H1 (cell line): ENCODE measurements around the gene PAPOLA. TPM values are rescaled to one million over a fixed set of nuclear protein-coding genes. Genes with fewer than 3 reads are reported as not detected.

Experiments
- CTCF ChIA-PET: fragments of 300-600 bp; sonication (Branson Sonifier 250); formaldehyde crosslinking; loops from one replicate; lab custom pipeline; 2021; ENCODE audit not compliant: partially characterized antibody; lab: Charles Lee
- POLR2A ChIA-PET: fragments of 300-600 bp; sonication (Branson Sonifier 250); formaldehyde crosslinking; loops from one replicate; lab custom pipeline; 2021; ENCODE audit warnings: inconsistent platforms; ENCODE audit not compliant: partially characterized antibody; lab: Charles Lee
- DNase-seq, 2 experiments: peaks; one replicate each; pipeline versions ENCODE4 v3.0.0 to v3.0.0-alpha.2; 2010 to 2022; ENCODE audit warnings: low spot score in 2 of 2, low read depth in 1 of 2, mixed read lengths in 1 of 2
- FAIRE-seq: peaks from 2 replicates; lab custom pipeline; 2011; peaks lifted over from hg19 to GRCh38; lab: Jason Lieb, UNC
- H2AFZ ChIP-seq: 2 replicates; pipeline ENCODE4 v1.8.1; 2012; ENCODE audit warnings: low read length, inconsistent platforms
- H2AK5ac ChIP-seq: 2 replicates; pipeline ENCODE4 v1.6.1; 2013; ENCODE audit warnings: low read depth, low read length
- H2BK120ac ChIP-seq: replicated peaks from 2 replicates; pipeline ENCODE3; 2013; ENCODE audit warnings: low read depth, low read length, inconsistent platforms
- H2BK12ac ChIP-seq: 2 replicates; pipeline ENCODE4 v1.6.1; 2013; ENCODE audit warnings: low read depth, low read length
- H2BK15ac ChIP-seq: 2 replicates; pipeline ENCODE4 v1.6.1; 2013; ENCODE audit warnings: low read length
- H2BK20ac ChIP-seq: 2 replicates; pipeline ENCODE4 v1.6.1; 2013; ENCODE audit warnings: low read length
- H2BK5ac ChIP-seq: 2 replicates; pipeline ENCODE4 v1.6.1; 2013; ENCODE audit warnings: low read depth, low read length
- H3K14ac ChIP-seq: 2 replicates; pipeline ENCODE4 v1.6.1; 2013; ENCODE audit warnings: inconsistent platforms; ENCODE audit not compliant: insufficient read length
- H3K18ac ChIP-seq: 2 replicates; pipeline ENCODE4 v1.6.1; 2013; ENCODE audit warnings: low read length; ENCODE audit errors: extremely low read depth
- H3K23ac ChIP-seq: 2 replicates; pipeline ENCODE4 v1.6.1; 2013; ENCODE audit warnings: inconsistent platforms; ENCODE audit not compliant: insufficient read length
- H3K23me2 ChIP-seq: 2 replicates; pipeline ENCODE4 v1.6.1; 2013; ENCODE audit warnings: low read depth, low read length
- H3K27ac ChIP-seq: 2 replicates; pipeline ENCODE4 v1.6.1; 2011; ENCODE audit warnings: low read depth, low read length, inconsistent platforms
- H3K27me3 ChIP-seq, 4 experiments: replicated peaks in 1 of 4; 1 replicate in 1 of 4; 2 replicates in 3 of 4; pipeline versions ENCODE4 v1.6.1 to v1.8.1; 2011 to 2013; ENCODE audit warnings: low read length in 3 of 4, mild to moderate bottlenecking in 3 of 4, inconsistent platforms in 2 of 4, mixed read lengths in 2 of 4, moderate library complexity in 1 of 4; ENCODE audit not compliant: control insufficient read depth in 3 of 4, insufficient read depth in 3 of 4; ENCODE audit errors: extremely low read depth in 1 of 4
- H3K36me3 ChIP-seq, 4 experiments: 2 replicates each; pipeline versions ENCODE4 v1.6.1 to v1.8.1; 2011 to 2013; ENCODE audit warnings: mild to moderate bottlenecking in 4 of 4, low read length in 3 of 4, moderate library complexity in 2 of 4, control low read depth in 1 of 4, inconsistent platforms in 1 of 4; ENCODE audit not compliant: insufficient read depth in 4 of 4, control insufficient read depth in 2 of 4
- H3K4ac ChIP-seq: replicated peaks from 2 replicates; pipeline ENCODE3; 2013; ENCODE audit warnings: low read length, low read depth, mixed read lengths, inconsistent platforms; ENCODE audit not compliant: insufficient read length
- H3K4me1 ChIP-seq, 4 experiments: replicated peaks in 1 of 4; 1 replicate in 1 of 4; 2 replicates in 3 of 4; pipeline versions ENCODE4 v1.6.1 to v1.8.1; 2011 to 2013; ENCODE audit warnings: low read length in 3 of 4, inconsistent platforms in 2 of 4, mixed read lengths in 1 of 4; ENCODE audit not compliant: insufficient read depth in 4 of 4, control insufficient read depth in 3 of 4
- H3K4me2 ChIP-seq, 2 experiments: 2 replicates each; pipeline versions ENCODE4 v1.6.1 to v1.8.1; 2011 to 2013; ENCODE audit warnings: low read depth in 2 of 2, low read length in 2 of 2, control low read depth in 1 of 2, inconsistent platforms in 1 of 2, mild to moderate bottlenecking in 1 of 2; ENCODE audit not compliant: insufficient read depth in 1 of 2
- H3K4me3 ChIP-seq, 4 experiments: fragments of 200-600, 300-600 bp in 1 of 4; sonication (generic), shearing (Covaris generic), sonication (Bioruptor Twin) in 1 of 4; 2 replicates each; pipeline versions ENCODE4 v1.5.1 to v1.8.1; 2011 to 2016; ENCODE audit warnings: low read length in 4 of 4, low read depth in 3 of 4, control low read depth in 2 of 4, inconsistent platforms in 2 of 4, mild to moderate bottlenecking in 2 of 4, mixed read lengths in 1 of 4, moderate library complexity in 1 of 4; ENCODE audit not compliant: insufficient read depth in 2 of 4; ENCODE audit errors: extremely low read depth in 1 of 4
- H3K56ac ChIP-seq: replicated peaks from 2 replicates; pipeline ENCODE3; 2013; ENCODE audit warnings: low read depth, mild to moderate bottlenecking, mixed read lengths, low read length, inconsistent platforms; ENCODE audit not compliant: insufficient read length
- H3K79me1 ChIP-seq: 2 replicates; pipeline ENCODE4 v1.6.1; 2013; ENCODE audit warnings: low read depth, low read length, control low read depth
- H3K79me2 ChIP-seq, 2 experiments: 2 replicates each; pipeline versions ENCODE4 v1.6.1 to v1.8.1; 2012 to 2013; ENCODE audit warnings: low read length in 2 of 2, mild to moderate bottlenecking in 2 of 2, inconsistent platforms in 1 of 2; ENCODE audit not compliant: insufficient read depth in 2 of 2, control insufficient read depth in 1 of 2
- H3K9ac ChIP-seq, 4 experiments: replicated peaks in 1 of 4; 1 replicate in 1 of 4; 2 replicates in 3 of 4; pipeline versions ENCODE4 v1.6.1 to v1.8.1; 2011 to 2013; ENCODE audit warnings: low read depth in 3 of 4, low read length in 3 of 4, control low read depth in 2 of 4, mild to moderate bottlenecking in 2 of 4, moderate library complexity in 2 of 4, inconsistent platforms in 1 of 4; ENCODE audit errors: extremely low read depth in 1 of 4
- H3K9me3 ChIP-seq, 2 experiments: 2 replicates each; pipeline versions ENCODE4 v1.6.1 to v1.8.1; 2012 to 2013; ENCODE audit warnings: mild to moderate bottlenecking in 2 of 2, moderate library complexity in 2 of 2, control low read depth in 1 of 2, inconsistent platforms in 1 of 2, low read depth in 1 of 2, low read length in 1 of 2, mixed read lengths in 1 of 2; ENCODE audit not compliant: insufficient read depth in 2 of 2
- H4K20me1 ChIP-seq, 2 experiments: replicated peaks in 1 of 2; 2 replicates each; pipeline versions ENCODE3 to v1.8.1; 2011 to 2013; ENCODE audit warnings: inconsistent platforms in 2 of 2, low read length in 2 of 2, mild to moderate bottlenecking in 1 of 2; ENCODE audit not compliant: insufficient read depth in 2 of 2, control insufficient read depth in 1 of 2
- H4K5ac ChIP-seq: 2 replicates; pipeline ENCODE4 v1.6.1; 2013; ENCODE audit warnings: low read length, low read depth, mixed read lengths, inconsistent platforms; ENCODE audit not compliant: insufficient read length
- H4K8ac ChIP-seq: 2 replicates; pipeline ENCODE4 v1.8.0; 2013; ENCODE audit warnings: mild to moderate bottlenecking, moderate library complexity, low read length, inconsistent platforms; ENCODE audit not compliant: insufficient read depth; ENCODE audit errors: extremely low read depth
- H4K91ac ChIP-seq: replicated peaks from 2 replicates; pipeline ENCODE3; 2013; ENCODE audit warnings: low read length, mixed read lengths, inconsistent platforms; ENCODE audit not compliant: insufficient read length
- EGR1 ChIP-seq: IDR thresholded peaks from 2 replicates; pipeline ENCODE4 v1.6.1; 2011; ENCODE audit warnings: low read depth, low read length, borderline replicate concordance
- KDM1A ChIP-seq: fragments of 200-600, 300-600 bp; sonication (generic); IDR thresholded peaks from 2 replicates; pipeline ENCODE4 v1.7.1; 2016; ENCODE audit warnings: mild to moderate bottlenecking, low read length, borderline replicate concordance
- SP1 ChIP-seq: IDR thresholded peaks from 2 replicates; pipeline ENCODE4 v1.6.1; 2011; ENCODE audit warnings: low read depth, low read length
- WGBS, 2 experiments: shearing (Covaris generic) in 1 of 2; methylation state at CpG; one replicate each; pipeline versions ENCODE4 v1.1.6 to v1.1.7; 2013 to 2015; ENCODE audit warnings: low lambda C conversion rate in 2 of 2, mixed read lengths in 2 of 2, inconsistent platforms in 1 of 2, low coverage in 1 of 2, missing lambda C conversion rate in 1 of 2; ENCODE audit not compliant: insufficient replicate concordance in 2 of 2, insufficient coverage in 1 of 2, insufficient read length in 1 of 2; ENCODE audit errors: extremely low coverage in 1 of 2, missing lambda C conversion rate in 1 of 2; 5-methylcytosine and 5-hydroxymethylcytosine counted together
- polyA plus RNA-seq, 7 experiments: library from polyadenylated mRNA; depleted of rRNA in 3 of 7; stranded (reverse) in 5 of 7; unstranded in 2 of 7; fragments of >200 nt in 5 of 7; fragments of 200-250 nt in 2 of 7; gene quantifications; 1 replicate in 5 of 7; 2 replicates in 1 of 7; 4 replicates in 1 of 7; pipeline versions ENCODE4 v1.2.1 to v1.2.3, GENCODE V29; 2011 to 2013; ENCODE audit warnings: missing spikeins in 2 of 7, mixed read lengths in 2 of 7
- total RNA-seq: library from RNA; stranded (reverse); fragmentation: NEBNext Ultra II Directional; extraction: Animal tissue kit (Norgen Biotek cat#: 25700); gene quantifications from 2 replicates; pipeline ENCODE4 v1.2.1, GENCODE V29; 2021

PAPOLA gene
- total and polyA plus RNA-seq, 2 of the 8 experiments (the other 6 are each of a cell fraction or from before 2014, with no cell fraction given), result 163 to 239 TPM

DNA sequence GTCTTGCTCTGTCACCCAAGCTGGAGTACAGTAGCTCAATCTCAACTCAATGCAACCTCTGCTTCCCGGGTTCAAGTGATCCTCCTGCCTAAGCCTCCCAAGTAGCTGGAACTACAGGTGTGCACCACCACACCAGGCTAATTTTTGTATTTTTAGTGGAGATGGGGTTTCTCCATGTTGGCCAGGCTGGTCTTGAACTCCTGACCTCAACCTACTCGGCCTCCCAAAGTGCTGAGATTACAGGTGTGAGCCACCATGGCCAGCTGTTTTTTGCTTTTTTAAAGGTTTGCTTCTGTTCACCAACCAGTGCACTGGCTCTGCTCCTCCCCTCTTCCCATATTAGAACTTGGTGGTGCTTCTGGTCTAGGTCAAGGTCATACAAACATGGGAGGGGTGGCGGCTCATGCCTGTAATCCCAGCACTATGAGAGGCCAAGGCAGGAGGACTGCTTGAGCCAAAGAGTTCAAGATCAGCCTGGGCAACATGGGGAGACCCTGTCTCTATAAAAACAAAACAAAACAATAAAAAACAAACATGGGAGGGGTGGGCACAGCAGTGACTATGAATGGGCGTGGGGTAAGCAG lies 20.4 kb upstream of the PAPOLA start:
- no peaks in the 10 kb centered on the region for H3K36me3 ChIP-seq
- no peak overlapping the region for H2BK120ac ChIP-seq
- no peak overlapping the region for H2AK5ac ChIP-seq
- H3K4me2 ChIP-seq, result no peak overlapping the region
- H4K20me1 ChIP-seq, result no peaks in the 10 kb centered on the region
- H3K27me3 ChIP-seq, result no peaks in the 10 kb centered on the region
- no peaks in the 10 kb centered on the region for H3K4me1 ChIP-seq
- no peak overlapping the region for H3K4me3 ChIP-seq
- no peak overlapping the region for H2BK12ac ChIP-seq
- no peaks in the 10 kb centered on the region for H3K79me2 ChIP-seq
- H3K56ac ChIP-seq, result no peak overlapping the region
- 78% methylated on average over 4 of the region's 4 CpGs; no CpG with 5 or more reads in 1 of the 2 experiments for WGBS, 2 experiments
- no peak overlapping the region for H3K4ac ChIP-seq
- no peaks in the 10 kb centered on the region for H3K23me2 ChIP-seq
- no peak overlapping the region for H3K23ac ChIP-seq
- H4K8ac ChIP-seq, result no peak overlapping the region
- no peak overlapping the region for H2AFZ ChIP-seq
- H2BK20ac ChIP-seq, result no peak overlapping the region
- H3K27ac ChIP-seq, result no peak overlapping the region
- FAIRE-seq (no peak), DNase-seq (no peak)
- no peak overlapping the region for H3K14ac ChIP-seq
- no peak for TF ChIP-seq SP1
- TF ChIP-seq EGR1, result no peak
- no peak for TF ChIP-seq KDM1A
- CTCF ChIA-PET, result no interaction called here
- H3K79me1 ChIP-seq, result no peaks in the 10 kb centered on the region
- H4K5ac ChIP-seq, result no peak overlapping the region
- POLR2A ChIA-PET, result interaction anchor here (1.7 kb wide), 1 partner anchor 10 kb away, joined by 4 read pairs; no protein-coding TSS in a partner anchor
- H3K9ac ChIP-seq, result no peak overlapping the region
- no peak overlapping the region for H2BK5ac ChIP-seq
- H3K9me3 ChIP-seq, result no peaks in the 10 kb centered on the region
- no peak overlapping the region for H2BK15ac ChIP-seq
- H3K18ac ChIP-seq, result no peak overlapping the region
- H4K91ac ChIP-seq, result no peak overlapping the region
